K562 (cell line): Measurements from ENCODE around the gene SEC16A. TPM values are rescaled to one million over a fixed set of nuclear protein-coding genes. Genes with fewer than 3 reads are reported as not detected.

ENCODE experiments used
- ATAC-seq: fragments of 200-7000 bp; cut with Tn5 transposase; 3 replicates; pipeline ENCODE4 v1.9.1; 2020; ENCODE audit warnings: moderate library complexity
- BruUV-seq: library from RNA; stranded (reverse); fragments of 400-500 nt; replicated peaks from 2 replicates; lab custom pipeline; 2021; lab: Mats Ljungman, UMichigan
- CTCF ChIA-PET: fragments of 300-600 bp; formaldehyde crosslinking; extraction: SDS; loops from one replicate; lab custom pipeline; 2021; ENCODE audit warnings: low intra/inter-chr PET ratio; lab: Yijun Ruan, JAX
- POLR2A ChIA-PET: fragments of 300-600, 350-650 bp; sonication (Branson Sonifier 250); formaldehyde crosslinking; extraction: SDS; loops from one replicate; lab custom pipeline; 2021; ENCODE audit warnings: antibody characterized with exemption, inconsistent platforms; lab: Yijun Ruan, JAX
- DNase-seq, 4 experiments: peaks; one replicate each; pipeline versions ENCODE4 v3.0.0 to v3.0.0-alpha.2; 2011 to 2018; ENCODE audit warnings: low spot score in 3 of 4, mixed read lengths in 3 of 4; ENCODE audit errors: extremely low read depth in 1 of 4
- FAIRE-seq: peaks from 2 replicates; lab custom pipeline; 2011; peaks lifted over from hg19 to GRCh38; lab: Jason Lieb, UNC
- H2AFZ ChIP-seq: 2 replicates; pipeline ENCODE4 v1.6.0; 2011; ENCODE audit warnings: low read depth, low read length, control low read depth, inconsistent platforms
- H3K27ac ChIP-seq: fragments of 200-600 bp; 3 replicates; pipeline ENCODE4 v1.8.0; 2011; ENCODE audit warnings: low read depth, mild to moderate bottlenecking, control low read depth, inconsistent platforms, low read length, moderate library complexity, mixed read lengths; ENCODE audit errors: extremely low read depth
- H3K27me3 ChIP-seq, 2 experiments: fragments of 300-600 bp in 1 of 2; 2 replicates in 1 of 2; 3 replicates in 1 of 2; pipeline versions ENCODE4 v1.6.0 to v1.8.0; 2011; ENCODE audit warnings: inconsistent platforms in 2 of 2, low read length in 2 of 2, mild to moderate bottlenecking in 1 of 2, mixed read lengths in 1 of 2, moderate library complexity in 1 of 2; ENCODE audit not compliant: control insufficient read depth in 2 of 2, insufficient read depth in 2 of 2
- H3K36me3 ChIP-seq: fragments of 300-600 bp; 3 replicates; pipeline ENCODE4 v1.8.0; 2011; ENCODE audit warnings: mild to moderate bottlenecking, low read length, inconsistent platforms; ENCODE audit not compliant: control insufficient read depth, insufficient read depth
- H3K4me1 ChIP-seq, 2 experiments: fragments of 200-600 bp in 1 of 2; replicated peaks in 1 of 2; 2 replicates in 1 of 2; 3 replicates in 1 of 2; pipeline versions ENCODE4 v1.5.1 to v1.8.0; 2011; ENCODE audit warnings: inconsistent platforms in 2 of 2, low read length in 2 of 2, mild to moderate bottlenecking in 1 of 2, mixed read lengths in 1 of 2, moderate library complexity in 1 of 2; ENCODE audit not compliant: control insufficient read depth in 2 of 2, insufficient read depth in 2 of 2
- H3K4me2 ChIP-seq: 2 replicates; pipeline ENCODE4 v1.6.1; 2011; ENCODE audit warnings: low read length, control low read depth, inconsistent platforms, mixed read lengths; ENCODE audit not compliant: insufficient read depth
- H3K4me3 ChIP-seq: fragments of 200-600 bp; sonication (generic), shearing (Covaris generic); 2 replicates; pipeline ENCODE4 v1.5.1; 2016; ENCODE audit warnings: control low read depth, inconsistent platforms
- H3K79me2 ChIP-seq: fragments of 200-600 bp; 3 replicates; pipeline ENCODE4 v1.8.0; 2011; ENCODE audit warnings: low read length, inconsistent platforms; ENCODE audit not compliant: control insufficient read depth, insufficient read depth
- H3K9ac ChIP-seq, 2 experiments: 2 replicates each; pipeline versions ENCODE4 v1.6.0 to v1.6.1; 2011; ENCODE audit warnings: low read depth in 2 of 2, low read length in 2 of 2, control low read depth in 1 of 2, inconsistent platforms in 1 of 2, mild to moderate bottlenecking in 1 of 2, mixed read lengths in 1 of 2; ENCODE audit not compliant: insufficient read depth in 1 of 2
- H3K9me1 ChIP-seq: one replicate; pipeline ENCODE4 v1.6.0; 2011; ENCODE audit warnings: inconsistent platforms, mild to moderate bottlenecking, low read length, moderate library complexity; ENCODE audit not compliant: control insufficient read depth, insufficient read depth
- H3K9me3 ChIP-seq: replicated peaks from 2 replicates; pipeline ENCODE4 v1.5.1; 2011; ENCODE audit warnings: low read depth, low read length, inconsistent platforms; ENCODE audit not compliant: control insufficient read depth, insufficient read depth
- H4K20me1 ChIP-seq: replicated peaks from 2 replicates; pipeline ENCODE4 v1.6.1; 2011; ENCODE audit warnings: low read length, inconsistent platforms, mixed read lengths; ENCODE audit not compliant: control insufficient read depth, insufficient read depth
- EP400 ChIP-seq: fragments of 450-650 bp; IDR thresholded peaks from 2 replicates; pipeline ENCODE4 v1.6.1; 2017; ENCODE audit warnings: antibody characterized with exemption, mild to moderate bottlenecking, moderate library complexity
- GTF2E2 ChIP-seq: fragments of 200-800 bp; sonication (Bioruptor generic); IDR thresholded peaks from 2 replicates; pipeline ENCODE4 v1.6.1; 2016; ENCODE audit warnings: missing genetic modification characterization, missing compliant biosample characterization
- MAFF ChIP-seq: IDR thresholded peaks from 2 replicates; pipeline ENCODE4 v1.6.1; 2012; ENCODE audit warnings: low read length, improper control_type of control experiment
- POLR2G ChIP-seq: fragments of 200-400 bp; formaldehyde crosslinking; IDR thresholded peaks from 2 replicates; pipeline ENCODE4 v1.6.1; 2017; ENCODE audit warnings: low read depth, mild to moderate bottlenecking, antibody characterized with exemption, low read length, moderate library complexity
- RBFOX2 ChIP-seq: fragments of 200-400 bp; formaldehyde crosslinking; IDR thresholded peaks from 2 replicates; pipeline ENCODE4 v1.6.1; 2017; ENCODE audit warnings: low read depth, mild to moderate bottlenecking, low read length, moderate library complexity
- SAFB2 ChIP-seq: fragments of 200-400 bp; formaldehyde crosslinking; IDR thresholded peaks from 2 replicates; pipeline ENCODE4 v1.6.1; 2018; ENCODE audit warnings: borderline replicate concordance, low read length, low read depth, moderate library complexity; ENCODE audit not compliant: severe bottlenecking
- SMAD2 ChIP-seq: fragments of 150-350 bp; IDR thresholded peaks from 2 replicates; pipeline ENCODE4 v1.6.1; 2014; ENCODE audit warnings: low read depth, mild to moderate bottlenecking, low read length
- SUPT5H ChIP-seq: fragments of 450-650 bp; IDR thresholded peaks from 2 replicates; pipeline ENCODE4 v1.6.1; 2016
- WGBS: fragments of 100-300 bp; shearing (Covaris generic); methylation state at CpG from one replicate; pipeline ENCODE4 v1.1.6; 2016; ENCODE audit warnings: low coverage, mixed read lengths; ENCODE audit not compliant: insufficient coverage; ENCODE audit errors: missing lambda C conversion rate; 5-methylcytosine and 5-hydroxymethylcytosine counted together
- in situ Hi-C: fragments of 300-500 bp; cut with MboI; formaldehyde crosslinking; loops from 4 replicates; pipeline ENCODE4 v1.15.0; 2018; ENCODE audit warnings: inconsistent platforms, mixed read lengths
- intact Hi-C: fragments of 100-400 bp; cut with micrococcal nuclease; formaldehyde crosslinking; loops from 2 replicates; pipeline ENCODE4 v1.14.2; 2022
- polyA plus RNA-seq, 8 experiments: library from polyadenylated mRNA; depleted of rRNA in 4 of 8; stranded (reverse) in 5 of 8; unstranded in 3 of 8; fragments of >200 nt; fragmentation: Nextera tagmentation in 2 of 8; fragmentation: Illumina TruSeq in 1 of 8; extraction: Ambion mirVana in 2 of 8; extraction: Trizol in 1 of 8; gene quantifications; 2 replicates each; pipeline versions ENCODE4 v1.2.1 to v1.2.3, GENCODE V29; 2011 to 2014; ENCODE audit warnings: inconsistent platforms in 1 of 8, missing spikeins in 1 of 8
- total RNA-seq, 7 experiments: library from RNA; depleted of rRNA in 6 of 7; stranded (reverse); fragments of >200 nt in 6 of 7; fragmentation: Illumina TruSeq in 2 of 7; extraction: Trizol in 2 of 7; gene quantifications; 2 replicates each; pipeline versions ENCODE4 v1.2.1 to v1.2.3, GENCODE V29; 2011 to 2021; ENCODE audit warnings: low replicate concordance in 1 of 7
- TF ChIP-seq, protein P1 (sequence below): fragments of 450-650 bp; IDR thresholded peaks from 2 replicates; pipeline ENCODE4 v1.6.1; 2016
- TF ChIP-seq, protein P2 (sequence below): sonication (generic); formaldehyde crosslinking; IDR thresholded peaks from 2 replicates; pipeline ENCODE4 v1.8.0; 2022; ENCODE audit warnings: mild to moderate bottlenecking, missing genetic modification reagents, borderline replicate concordance

The SEC16A gene
- total and polyA plus RNA-seq, 9 of the 15 experiments (the other 6 are each of a cell fraction or from before 2014, with no cell fraction given): 8.3 to 62.8 (median 14.0) TPM

DNA sequence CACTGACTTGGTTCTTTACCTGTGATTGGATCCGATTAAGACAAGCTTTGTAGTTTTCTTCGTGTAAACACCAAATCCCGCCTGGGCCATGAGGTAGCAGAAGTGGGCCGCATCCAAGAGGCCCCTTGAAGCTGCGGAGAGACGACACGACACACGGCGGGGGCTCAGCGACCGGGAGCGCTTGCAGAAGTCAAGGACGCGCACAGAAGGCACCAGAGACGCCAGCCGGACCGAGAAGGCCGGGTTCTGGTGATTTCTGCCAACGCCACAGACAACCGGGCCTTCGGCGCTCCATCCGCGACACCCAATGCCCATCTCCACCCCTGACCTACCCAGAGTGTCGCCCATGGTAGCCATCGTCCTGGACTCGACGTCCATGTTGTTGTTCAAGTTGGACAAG, 23.4 kb downstream of the SEC16A start:
- no peak for FAIRE-seq
- TF ChIP-seq SUPT5H (no peak), EP400 (no peak), RBFOX2 (peak; percentile 14; the same call in 1 of the 2 replicates), SAFB2 (no peak), MAFF (no peak), SMAD2 (no peak), POLR2G (0 out of 2 replicates have a peak, but pooled peaks have one; percentile 31), GTF2E2 (tag) (no peak)
- TF ChIP-seq, protein P1, sequence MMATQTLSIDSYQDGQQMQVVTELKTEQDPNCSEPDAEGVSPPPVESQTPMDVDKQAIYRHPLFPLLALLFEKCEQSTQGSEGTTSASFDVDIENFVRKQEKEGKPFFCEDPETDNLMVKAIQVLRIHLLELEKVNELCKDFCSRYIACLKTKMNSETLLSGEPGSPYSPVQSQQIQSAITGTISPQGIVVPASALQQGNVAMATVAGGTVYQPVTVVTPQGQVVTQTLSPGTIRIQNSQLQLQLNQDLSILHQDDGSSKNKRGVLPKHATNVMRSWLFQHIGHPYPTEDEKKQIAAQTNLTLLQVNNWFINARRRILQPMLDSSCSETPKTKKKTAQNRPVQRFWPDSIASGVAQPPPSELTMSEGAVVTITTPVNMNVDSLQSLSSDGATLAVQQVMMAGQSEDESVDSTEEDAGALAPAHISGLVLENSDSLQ: no peak
- TF ChIP-seq, protein P2, sequence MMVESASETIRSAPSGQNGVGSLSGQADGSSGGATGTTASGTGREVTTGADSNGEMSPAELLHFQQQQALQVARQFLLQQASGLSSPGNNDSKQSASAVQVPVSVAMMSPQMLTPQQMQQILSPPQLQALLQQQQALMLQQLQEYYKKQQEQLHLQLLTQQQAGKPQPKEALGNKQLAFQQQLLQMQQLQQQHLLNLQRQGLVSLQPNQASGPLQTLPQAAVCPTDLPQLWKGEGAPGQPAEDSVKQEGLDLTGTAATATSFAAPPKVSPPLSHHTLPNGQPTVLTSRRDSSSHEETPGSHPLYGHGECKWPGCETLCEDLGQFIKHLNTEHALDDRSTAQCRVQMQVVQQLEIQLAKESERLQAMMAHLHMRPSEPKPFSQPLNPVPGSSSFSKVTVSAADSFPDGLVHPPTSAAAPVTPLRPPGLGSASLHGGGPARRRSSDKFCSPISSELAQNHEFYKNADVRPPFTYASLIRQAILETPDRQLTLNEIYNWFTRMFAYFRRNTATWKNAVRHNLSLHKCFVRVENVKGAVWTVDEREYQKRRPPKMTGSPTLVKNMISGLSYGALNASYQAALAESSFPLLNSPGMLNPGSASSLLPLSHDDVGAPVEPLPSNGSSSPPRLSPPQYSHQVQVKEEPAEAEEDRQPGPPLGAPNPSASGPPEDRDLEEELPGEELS (CRISPR knock-in tag): no peak

More for the DNA sequence above, 23.4 kb downstream of the SEC16A start:
- H3K9ac ChIP-seq: 0 out of 4 replicates have a peak overlapping the region, but pooled peaks of 1 of the 2 experiments have one; percentile 6
- no peaks in the 10 kb centered on the region for H3K9me1 ChIP-seq
- no peaks in the 10 kb centered on the region for H3K9me3 ChIP-seq
- in situ Hi-C loops: no loop called here
- H3K36me3 ChIP-seq: peaks cover 92% of the 10 kb centered on the region
- no peaks in the 10 kb centered on the region for H4K20me1 ChIP-seq
- ChIA-PET CTCF (no interaction called here), POLR2A (interaction anchor here (0.7 to 2.1 kb wide), 3 partner anchors 9 to 15 kb away, joined by 3 to 7 read pairs (median 4); no protein-coding TSS in a partner anchor)
- H2AFZ ChIP-seq: no peak overlapping the region
- H3K79me2 ChIP-seq: no peaks in the 10 kb centered on the region
- no TSS peak for BruUV-seq
- no peak overlapping the region for H3K4me3 ChIP-seq
- DNase-seq (no peak), ATAC-seq (no peak)
- WGBS: 98% methylated on average over 22 of the region's 28 CpGs
- H3K4me1 ChIP-seq: no peaks in the 10 kb centered on the region
- no peaks in the 10 kb centered on the region for H3K27me3 ChIP-seq
- no peak overlapping the region for H3K4me2 ChIP-seq
- intact Hi-C loops: no loop called here
- H3K27ac ChIP-seq: no peak overlapping the region
